ENCODE measurements around the gene SIKE1.
"Not testable (repeated sequence)": the region's sequence is repeated elsewhere in the genome, so short reads cannot be mapped to it uniquely, and the experiment has no call there.

The SIKE1 gene

DNA sequence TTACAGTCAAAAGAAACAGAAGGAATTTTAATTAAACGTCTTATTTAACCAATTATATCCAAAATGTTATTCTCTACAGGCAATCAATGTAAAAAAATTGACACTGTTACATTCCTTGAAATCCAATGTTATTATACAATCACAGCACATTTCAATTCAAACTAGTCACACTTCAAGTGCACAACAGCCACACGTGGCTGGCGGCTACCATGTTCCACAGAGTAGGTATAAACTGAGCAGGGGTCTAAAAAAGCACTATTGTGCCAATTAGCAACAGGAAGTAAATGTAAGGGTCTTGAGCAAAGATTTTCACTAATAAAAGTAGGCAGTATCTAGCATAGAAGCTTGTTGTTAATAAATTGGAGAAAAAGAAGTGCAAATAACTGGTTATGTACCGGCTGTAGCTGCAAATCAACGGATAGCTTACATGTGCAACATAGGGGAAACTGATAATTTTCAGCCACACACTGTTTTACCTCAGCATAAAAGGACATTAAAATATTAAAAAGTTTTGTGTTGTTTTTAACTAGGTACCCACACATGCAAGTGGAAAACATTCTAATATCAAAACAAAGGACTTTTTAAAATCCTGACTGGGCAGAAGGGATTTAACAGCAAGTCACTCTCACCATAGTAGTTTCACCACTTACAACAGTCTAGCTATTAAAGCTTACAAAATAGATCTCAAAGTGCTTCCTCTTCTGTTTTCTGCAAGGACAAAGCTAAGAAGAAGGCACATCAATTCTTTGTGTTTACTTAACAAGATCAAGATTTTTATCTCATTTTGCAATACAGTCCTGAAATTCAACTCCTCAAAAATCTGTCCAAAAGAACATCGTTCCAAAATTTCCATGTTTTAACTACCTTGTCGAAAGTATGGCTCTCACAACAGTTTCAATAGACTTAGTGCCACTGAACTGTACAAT, 25.2 kb downstream of the SIKE1 start:
- DNase-seq (ENCODE audit: low spot score) = no peak

GRCh38 chr1:114753702-114754101, 26.8 kb downstream of the SIKE1 start:
- DNase-seq (ENCODE audit: low spot score) = not testable (repeated sequence)

DNA sequence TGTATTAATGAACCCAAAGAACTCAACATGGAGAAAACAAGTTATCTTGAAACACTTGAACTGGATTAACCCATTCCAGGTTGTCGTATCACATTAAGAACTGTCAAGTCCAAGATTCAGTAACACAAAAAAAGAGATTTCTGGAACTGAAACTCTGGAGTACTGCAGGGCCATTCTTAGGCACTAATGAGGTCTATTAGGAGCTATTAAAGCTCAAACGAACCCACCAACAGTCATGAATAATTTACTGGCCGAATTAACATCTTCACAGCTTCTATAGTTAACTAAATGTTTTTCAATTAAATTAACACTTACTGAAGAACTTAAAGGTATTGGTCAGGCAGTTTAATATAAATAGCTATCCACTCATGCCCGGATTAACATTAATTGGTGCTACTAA, 27.3 kb downstream of the SIKE1 start:
- no peak for DNase-seq (ENCODE audit: low spot score)

- no peak for DNase-seq (ENCODE audit: low spot score)
Measured at GRCh38 chr1:114750780-114751179, 29.7 kb downstream of the SIKE1 start.

- DNase-seq (ENCODE audit: low spot score) = no peak
Measured at GRCh38 chr1:114749835-114750234, 30.6 kb downstream of the SIKE1 start.

DNA sequence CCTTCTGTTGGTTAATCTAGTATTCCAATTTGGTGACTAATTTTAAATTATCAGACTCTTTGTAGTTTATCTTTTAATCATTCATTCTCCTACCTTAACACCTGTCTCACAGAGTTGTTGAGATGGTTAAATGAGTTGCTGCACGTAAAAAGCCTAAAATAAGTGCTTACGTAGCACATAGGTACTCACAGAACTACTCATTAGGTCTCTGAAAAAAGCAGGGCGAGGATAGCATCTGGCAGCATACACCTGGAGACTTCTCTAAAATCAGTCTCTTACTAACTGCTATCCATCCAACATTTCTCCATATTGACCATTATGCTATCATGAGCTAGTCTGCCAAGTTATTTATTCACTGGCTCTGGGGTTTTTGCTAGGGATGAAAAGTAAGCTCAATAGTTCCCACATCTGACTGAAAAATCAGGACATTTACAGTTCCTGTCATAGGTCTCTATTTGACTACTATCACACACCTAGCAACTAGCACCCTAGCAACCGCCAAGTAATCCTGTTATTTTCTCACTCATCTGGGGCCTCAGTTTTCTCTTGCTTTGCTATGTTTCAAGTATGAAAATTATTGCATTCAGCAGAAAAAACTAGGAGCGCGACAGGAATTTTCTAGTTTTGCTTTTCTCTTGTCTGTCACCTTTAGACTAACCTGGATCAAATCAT, 33.9 kb downstream of the SIKE1 start:
- DNase-seq (ENCODE audit: low spot score) = no peak

- no peak for DNase-seq (ENCODE audit: low spot score)
Measured at GRCh38 chr1:114745291-114745690, 35.2 kb downstream of the SIKE1 start.

GRCh38 chr1:114741963-114742746, 38.3 kb downstream of the SIKE1 start:
- no peak for DNase-seq (ENCODE audit: low spot score)

DNA sequence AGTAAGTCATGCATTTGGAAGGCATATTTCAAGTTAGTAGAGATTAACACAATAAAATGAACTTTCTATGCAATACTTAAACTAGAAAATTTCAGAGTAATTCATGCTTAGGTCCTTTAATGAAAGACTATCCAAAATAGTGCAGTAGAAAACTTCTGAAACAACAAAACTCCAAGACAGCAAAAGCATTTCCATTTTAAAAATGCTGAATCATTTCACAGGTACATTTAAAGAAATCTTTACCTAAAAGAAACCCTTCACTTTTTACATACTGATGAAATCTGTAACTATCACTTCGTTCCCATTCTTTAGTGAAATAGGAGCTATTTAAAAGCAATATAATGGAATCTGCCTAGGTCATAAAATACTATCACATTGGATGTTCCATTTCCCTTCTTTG, 40.2 kb downstream of the SIKE1 start:
- DNase-seq (ENCODE audit: low spot score) = no peak

GRCh38 chr1:114737314-114737849, 43.1 kb downstream of the SIKE1 start:
- no peak for DNase-seq (ENCODE audit: low spot score)

- no peak for DNase-seq (ENCODE audit: low spot score)
Measured at GRCh38 chr1:114735479-114735878, 45.0 kb downstream of the SIKE1 start.

- DNase-seq (ENCODE audit: low spot score) = no peak
Measured at GRCh38 chr1:114729782-114730181, 50.7 kb downstream of the SIKE1 start.

GRCh38 chr1:114728553-114728952, 51.9 kb downstream of the SIKE1 start:
- no peak for DNase-seq (ENCODE audit: low spot score)

GRCh38 chr1:114725230-114725629, 55.3 kb downstream of the SIKE1 start:
- DNase-seq (ENCODE audit: low spot score) = no peak

- DNase-seq (ENCODE audit: low spot score) = no peak
Measured at GRCh38 chr1:114723915-114724314, 56.6 kb downstream of the SIKE1 start.

GRCh38 chr1:114723457-114723856, 57.0 kb downstream of the SIKE1 start:
- no peak for DNase-seq (ENCODE audit: low spot score)

GRCh38 chr1:114720492-114720891, 60.0 kb downstream of the SIKE1 start:
- DNase-seq (ENCODE audit: low spot score) = no peak
